Activated CD4-positive, alpha-beta T cell treated with anti-CD3 and anti-CD28 coated beads, Interleukin-2, amount 50 U/mL, for 48 hours (primary cell): ENCODE results near the gene CSRP1.
"Not testable (repeated sequence)": the region's sequence is repeated elsewhere in the genome, so short reads cannot be mapped to it uniquely, and the experiment has no call there.

Experiments used
- DNase-seq, 2 experiments: peaks; one replicate each; pipeline ENCODE4 v3.0.0-alpha.2; 2020

Gene CSRP1

GRCh38 chr1:201506557-201507359 is at the start of gene CSRP1:
TSS of gene CSRP1 (minus strand) at chr1:201507123. CDS start at chr1:201496303, 10,820 bp downstream.
- DNase-seq: peak; percentile 82 to 84

GRCh38 chr1:201555593-201555945 is 48.6 kb upstream of the CSRP1 start:
- DNase-seq: no peak

- no peak for DNase-seq
Observed at GRCh38 chr1:201554789-201555592, 48.1 kb upstream of the CSRP1 start.

GRCh38 chr1:201554190-201554600 is 47.3 kb upstream of the CSRP1 start:
- no peak for DNase-seq

- DNase-seq: no peak
Observed at GRCh38 chr1:201553496-201554189, 46.7 kb upstream of the CSRP1 start.

GRCh38 chr1:201552941-201553351 is 46.0 kb upstream of the CSRP1 start:
- DNase-seq: no peak

GRCh38 chr1:201551877-201552731 is 45.2 kb upstream of the CSRP1 start:
- no peak for DNase-seq

GRCh38 chr1:201551096-201551495 is 44.2 kb upstream of the CSRP1 start:
- DNase-seq: no peak

GRCh38 chr1:201549522-201549921 is 42.6 kb upstream of the CSRP1 start:
- DNase-seq: not testable (repeated sequence)

- no peak for DNase-seq
Observed at GRCh38 chr1:201545851-201546492, 39.0 kb upstream of the CSRP1 start.

GRCh38 chr1:201544710-201545109 is 37.8 kb upstream of the CSRP1 start:
- DNase-seq: no peak

GRCh38 chr1:201543871-201544642 is 37.1 kb upstream of the CSRP1 start:
- DNase-seq: no peak

- DNase-seq: no peak
Observed at GRCh38 chr1:201542309-201543035, 35.5 kb upstream of the CSRP1 start.

GRCh38 chr1:201540846-201541735 is 34.2 kb upstream of the CSRP1 start:
- DNase-seq: no peak

- DNase-seq: no peak
Observed at GRCh38 chr1:201539561-201540431, 32.9 kb upstream of the CSRP1 start.

- peak in 1 of 2 experiments; percentile 11 for DNase-seq
Observed at GRCh38 chr1:201538612-201539551, 32.0 kb upstream of the CSRP1 start, which contains the start of gene NAV1. TSS of gene NAV1 (plus strand) at chr1:201539127. CDS start at chr1:201622885, 83,758 bp downstream.
